H9 (cell line): ENCODE measurements around the gene MCF2L2. TPM values are rescaled to one million over a fixed set of nuclear protein-coding genes. Genes with fewer than 3 reads are reported as not detected.

Experiments used
- DNase-seq: peaks from one replicate; pipeline ENCODE4 v3.0.0-alpha.2; 2017
- H2AFZ ChIP-seq: one replicate; pipeline ENCODE4 v1.6.1; 2013; ENCODE audit warnings: mild to moderate bottlenecking, low read length, control low read depth, moderate library complexity
- H2AK5ac ChIP-seq: 2 replicates; pipeline ENCODE4 v1.6.1; 2013; ENCODE audit warnings: low read length, control low read depth, mixed read lengths; ENCODE audit not compliant: insufficient read length
- H2BK120ac ChIP-seq: one replicate; pipeline ENCODE4 v1.6.1; 2013; ENCODE audit warnings: low read depth, mild to moderate bottlenecking, low read length, control low read depth, inconsistent platforms; ENCODE audit not compliant: poor library complexity, severe bottlenecking
- H2BK12ac ChIP-seq: 2 replicates; pipeline ENCODE4 v1.6.1; 2013; ENCODE audit warnings: low read length, control low read depth, mixed read lengths, low read depth; ENCODE audit not compliant: insufficient read length
- H2BK15ac ChIP-seq: 2 replicates; pipeline ENCODE4 v1.6.1; 2013; ENCODE audit warnings: low read depth, low read length, control low read depth
- H2BK20ac ChIP-seq: one replicate; pipeline ENCODE4 v1.6.1; 2013; ENCODE audit warnings: low read depth, mild to moderate bottlenecking, low read length, control low read depth, inconsistent platforms; ENCODE audit not compliant: poor library complexity, severe bottlenecking
- H2BK5ac ChIP-seq: 2 replicates; pipeline ENCODE4 v1.6.1; 2013; ENCODE audit warnings: low read length, control low read depth, mixed read lengths; ENCODE audit not compliant: insufficient read length
- H3K14ac ChIP-seq: 2 replicates; pipeline ENCODE4 v1.6.1; 2013; ENCODE audit warnings: low read length, control low read depth; ENCODE audit not compliant: insufficient read depth
- H3K18ac ChIP-seq: 2 replicates; pipeline ENCODE4 v1.6.1; 2013; ENCODE audit warnings: low read depth, mild to moderate bottlenecking, mixed read lengths, low read length, control low read depth; ENCODE audit not compliant: insufficient read length
- H3K23ac ChIP-seq: 2 replicates; pipeline ENCODE4 v1.6.1; 2013; ENCODE audit warnings: low read length, control low read depth, mixed read lengths, low read depth; ENCODE audit not compliant: insufficient read length
- H3K23me2 ChIP-seq: 2 replicates; pipeline ENCODE4 v1.6.1; 2013; ENCODE audit warnings: low read depth, mild to moderate bottlenecking, mixed read lengths, low read length, control low read depth; ENCODE audit not compliant: insufficient read length, poor library complexity, severe bottlenecking
- H3K27ac ChIP-seq: 2 replicates; pipeline ENCODE4 v1.5.1; 2013; ENCODE audit warnings: low read length, control low read depth, mixed read lengths, low read depth; ENCODE audit not compliant: insufficient read length
- H3K27me3 ChIP-seq: 2 replicates; pipeline ENCODE4 v1.6.1; 2013; ENCODE audit warnings: low read length, control low read depth, inconsistent platforms; ENCODE audit not compliant: insufficient read depth
- H3K4ac ChIP-seq: 2 replicates; pipeline ENCODE4 v1.6.1; 2013; ENCODE audit warnings: low read depth, mild to moderate bottlenecking, control low read depth, inconsistent platforms, low read length, moderate library complexity
- H3K4me1 ChIP-seq: 2 replicates; pipeline ENCODE4 v1.6.1; 2013; ENCODE audit warnings: low read length, control low read depth, inconsistent platforms; ENCODE audit not compliant: insufficient read depth
- H3K4me2 ChIP-seq: 2 replicates; pipeline ENCODE4 v1.6.1; 2013; ENCODE audit warnings: low read length, control low read depth, mixed read lengths; ENCODE audit not compliant: insufficient read length, insufficient read depth
- H3K56ac ChIP-seq: 2 replicates; pipeline ENCODE4 v1.6.1; 2013; ENCODE audit warnings: low read depth, mild to moderate bottlenecking, mixed read lengths, low read length, control low read depth; ENCODE audit not compliant: insufficient read length
- H3K79me1 ChIP-seq: 2 replicates; pipeline ENCODE4 v1.6.1; 2013; ENCODE audit warnings: low read depth, mild to moderate bottlenecking, moderate library complexity, low read length, control low read depth, inconsistent platforms; ENCODE audit not compliant: insufficient read depth, poor library complexity, severe bottlenecking
- H3K79me2 ChIP-seq: 2 replicates; pipeline ENCODE4 v1.6.1; 2013; ENCODE audit warnings: low read length, control low read depth, inconsistent platforms; ENCODE audit not compliant: insufficient read depth
- H3K9ac ChIP-seq: 2 replicates; pipeline ENCODE4 v1.6.1; 2013; ENCODE audit warnings: low read length, control low read depth, mixed read lengths; ENCODE audit not compliant: insufficient read length; ENCODE audit errors: extremely low read depth
- H3K9me3 ChIP-seq: one replicate; pipeline ENCODE4 v1.6.1; 2013; ENCODE audit warnings: low read depth, low read length, inconsistent platforms; ENCODE audit not compliant: control insufficient read depth
- H3T11ph ChIP-seq: one replicate; pipeline ENCODE4 v1.6.1; 2013; ENCODE audit warnings: mild to moderate bottlenecking, low read length, control low read depth, inconsistent platforms
- H4K20me1 ChIP-seq: one replicate; pipeline ENCODE4 v1.6.1; 2013; ENCODE audit not compliant: control insufficient read depth, insufficient read length, insufficient read depth
- H4K5ac ChIP-seq: 2 replicates; pipeline ENCODE4 v1.6.1; 2013; ENCODE audit warnings: low read depth, mild to moderate bottlenecking, mixed read lengths, low read length, control low read depth; ENCODE audit not compliant: insufficient read length
- H4K8ac ChIP-seq: replicated peaks from 2 replicates; pipeline ENCODE4 v1.6.1; 2013; ENCODE audit warnings: low read length, control low read depth, mixed read lengths, low read depth; ENCODE audit not compliant: insufficient read length
- H4K91ac ChIP-seq: 2 replicates; pipeline ENCODE4 v1.6.1; 2013; ENCODE audit warnings: low read depth, mild to moderate bottlenecking, moderate library complexity, mixed read lengths, low read length, control low read depth; ENCODE audit not compliant: insufficient read length
- H3K27ac Mint-ChIP-seq, 3 experiments: 2 replicates in 2 of 3; 3 replicates in 1 of 3; pipeline ENCODE4 v1.8.0; 2020 to 2021; ENCODE audit warnings: mixed read lengths in 3 of 3, mild to moderate bottlenecking in 1 of 3, moderate library complexity in 1 of 3
- H3K27me3 Mint-ChIP-seq: 2 replicates; pipeline ENCODE4 v1.8.0; 2021; ENCODE audit warnings: low read depth, mild to moderate bottlenecking, moderate library complexity, mixed read lengths
- H3K36me3 Mint-ChIP-seq, 3 experiments: 2 replicates in 2 of 3; 3 replicates in 1 of 3; pipeline ENCODE4 v1.8.0; 2020 to 2021; ENCODE audit warnings: low read depth in 3 of 3, mixed read lengths in 3 of 3; ENCODE audit not compliant: insufficient read depth in 1 of 3
- H3K4me1 Mint-ChIP-seq, 2 experiments: 2 replicates each; pipeline ENCODE4 v1.8.0; 2020; ENCODE audit warnings: mixed read lengths in 2 of 2
- H3K4me3 Mint-ChIP-seq, 2 experiments: 2 replicates in 1 of 2; 3 replicates in 1 of 2; pipeline ENCODE4 v1.8.0; 2020 to 2021; ENCODE audit warnings: mild to moderate bottlenecking in 2 of 2, mixed read lengths in 2 of 2, moderate library complexity in 1 of 2
- H3K9me3 Mint-ChIP-seq, 2 experiments: 2 replicates in 1 of 2; 3 replicates in 1 of 2; pipeline ENCODE4 v1.8.0; 2020; ENCODE audit warnings: mild to moderate bottlenecking in 2 of 2, mixed read lengths in 2 of 2, moderate library complexity in 1 of 2
- WGBS: extraction: QIAGEN DNeasy Blood & Tissue Kit; methylation state at CpG from one replicate; pipeline ENCODE4 v1.1.7; 2013; ENCODE audit warnings: missing lambda C conversion rate, low lambda C conversion rate, mixed read lengths; ENCODE audit not compliant: insufficient read length; ENCODE audit errors: extremely low coverage; 5-methylcytosine and 5-hydroxymethylcytosine counted together
- total RNA-seq: library from RNA; stranded (reverse); gene quantifications from 2 replicates; pipeline ENCODE4 v1.2.1, GENCODE V29; 2021
- TF ChIP-seq, protein P1 (sequence below): fragments of 200-600 bp; sonication (generic); conservative IDR thresholded peaks from 3 replicates; pipeline ENCODE4 v1.8.0; 2021; ENCODE audit warnings: antibody characterized with exemption, mild to moderate bottlenecking

Gene MCF2L2
- total RNA-seq, 1 experiment from 2014 or later: 6.4 TPM

DNA sequence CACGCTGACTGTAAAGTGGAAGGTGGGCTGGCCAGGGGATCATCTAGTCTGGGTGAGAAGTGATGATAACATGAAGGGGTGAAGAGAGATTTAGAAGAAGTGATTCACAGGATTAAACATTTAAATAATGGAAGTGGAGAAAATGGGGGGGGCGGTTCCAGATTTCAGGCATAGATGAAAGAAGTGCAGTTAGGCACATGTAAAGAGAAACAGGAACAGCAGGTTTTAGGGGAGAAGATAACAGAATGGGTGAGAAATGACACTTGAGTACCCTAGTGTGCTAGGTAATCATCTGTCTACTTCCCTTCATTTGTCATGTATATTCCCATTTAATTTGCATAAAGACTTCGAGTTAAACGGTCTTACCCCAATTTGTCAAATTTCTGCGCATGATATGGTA, 160.1 kb downstream of the MCF2L2 start:
- Histone ChIP-seq H2AFZ (no peak overlapping the region), H3K4ac (no peak overlapping the region), H3T11ph (no peak overlapping the region), H4K5ac (no peak overlapping the region), H2BK12ac (no peak overlapping the region), H4K20me1 (no peaks in the 10 kb centered on the region), H2BK20ac (no peak overlapping the region), H3K9me3 (no peaks in the 10 kb centered on the region), H2BK5ac (no peak overlapping the region), H3K23me2 (no peaks in the 10 kb centered on the region), H3K23ac (no peak overlapping the region), H3K79me2 (no peaks in the 10 kb centered on the region; the same call in 1 of the 2 replicates), H3K56ac (no peak overlapping the region), H4K8ac (no peak overlapping the region), H3K27ac (no peak overlapping the region), H3K79me1 (no peaks in the 10 kb centered on the region), H3K9ac (no peak overlapping the region), H2AK5ac (no peak overlapping the region), H2BK120ac (no peak overlapping the region), H3K18ac (no peak overlapping the region), H3K4me2 (no peak overlapping the region), H4K91ac (no peak overlapping the region), H2BK15ac (no peak overlapping the region), H3K27me3 (no peaks in the 10 kb centered on the region), H3K14ac (no peak overlapping the region), H3K4me1 (peaks cover 23% of the 10 kb centered on the region; the same call in 1 of the 2 replicates)
- Mint-ChIP-seq H3K27me3 (no peaks in the 10 kb centered on the region), H3K27ac (peak overlapping the region in 1 of 3 experiments; percentile 90; a peak in 5 of 7 replicates), H3K36me3 (peaks cover 2 to 12% (median 11%) of the 10 kb centered on the region in 3 experiments; a peak in 6 of 7 replicates), H3K4me3 (peak overlapping the region in 1 of 2 experiments; percentile 12; a peak in 1 of 5 replicates), H3K9me3 (no peaks in the 10 kb centered on the region), H3K4me1 (peaks cover 23 to 25% of the 10 kb centered on the region in 2 experiments)
- DNase-seq: no peak
- WGBS: no CpG with 5 or more reads among the region's 5 CpGs
- TF ChIP-seq, protein P1, sequence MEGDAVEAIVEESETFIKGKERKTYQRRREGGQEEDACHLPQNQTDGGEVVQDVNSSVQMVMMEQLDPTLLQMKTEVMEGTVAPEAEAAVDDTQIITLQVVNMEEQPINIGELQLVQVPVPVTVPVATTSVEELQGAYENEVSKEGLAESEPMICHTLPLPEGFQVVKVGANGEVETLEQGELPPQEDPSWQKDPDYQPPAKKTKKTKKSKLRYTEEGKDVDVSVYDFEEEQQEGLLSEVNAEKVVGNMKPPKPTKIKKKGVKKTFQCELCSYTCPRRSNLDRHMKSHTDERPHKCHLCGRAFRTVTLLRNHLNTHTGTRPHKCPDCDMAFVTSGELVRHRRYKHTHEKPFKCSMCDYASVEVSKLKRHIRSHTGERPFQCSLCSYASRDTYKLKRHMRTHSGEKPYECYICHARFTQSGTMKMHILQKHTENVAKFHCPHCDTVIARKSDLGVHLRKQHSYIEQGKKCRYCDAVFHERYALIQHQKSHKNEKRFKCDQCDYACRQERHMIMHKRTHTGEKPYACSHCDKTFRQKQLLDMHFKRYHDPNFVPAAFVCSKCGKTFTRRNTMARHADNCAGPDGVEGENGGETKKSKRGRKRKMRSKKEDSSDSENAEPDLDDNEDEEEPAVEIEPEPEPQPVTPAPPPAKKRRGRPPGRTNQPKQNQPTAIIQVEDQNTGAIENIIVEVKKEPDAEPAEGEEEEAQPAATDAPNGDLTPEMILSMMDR: no peak
